Measurements from ENCODE around the gene RBM17.
A peak's percentile ranks its signal among the peaks of the same experiment; 100 is the strongest.

The RBM17 gene

GRCh38 chr10:6128087-6128486 is 39.3 kb downstream of the RBM17 start:
- H3K27ac Mint-ChIP-seq (ENCODE audit: low read depth), result no peak overlapping the region
- DNase-seq (ENCODE audit: low spot score in 2 of 2), result no peak
- peaks cover 4% of the 10 kb centered on the region for H3K36me3 Mint-ChIP-seq (ENCODE audit: insufficient read depth)
- H3K4me3 Mint-ChIP-seq, result no peak overlapping the region
- H3K4me1 Mint-ChIP-seq, result peaks cover 12% of the 10 kb centered on the region
- peaks cover 11% of the 10 kb centered on the region for H3K27me3 Mint-ChIP-seq
- ATAC-seq (replicated peaks; ENCODE audit: extremely low read depth, poor library complexity, severe bottlenecking), result no peak
- no peaks in the 10 kb centered on the region for H3K9me3 Mint-ChIP-seq

GRCh38 chr10:6128591-6129251 is 39.9 kb downstream of the RBM17 start:
- ATAC-seq (replicated peaks; ENCODE audit: extremely low read depth, poor library complexity, severe bottlenecking) (no peak), DNase-seq (ENCODE audit: low spot score in 2 of 2) (no peak)

GRCh38 chr10:6130848-6131470 is 42.1 kb downstream of the RBM17 start:
- H3K9me3 Mint-ChIP-seq, result no peaks in the 10 kb centered on the region
- no peak for DNase-seq (ENCODE audit: low spot score in 2 of 2)
- no peak overlapping the region for H3K27ac Mint-ChIP-seq (ENCODE audit: low read depth)
- peaks cover 12% of the 10 kb centered on the region for H3K4me1 Mint-ChIP-seq
- peaks cover 4% of the 10 kb centered on the region for H3K36me3 Mint-ChIP-seq (ENCODE audit: insufficient read depth)
- peaks cover 20% of the 10 kb centered on the region for H3K27me3 Mint-ChIP-seq
- no peak overlapping the region for H3K4me3 Mint-ChIP-seq
- ATAC-seq (replicated peaks; ENCODE audit: extremely low read depth, poor library complexity, severe bottlenecking), result no peak

More at GRCh38 chr10:6128591-6129251, 39.9 kb downstream of the RBM17 start:
- H3K27me3 Mint-ChIP-seq, result peaks cover 11% of the 10 kb centered on the region
- no peak overlapping the region for H3K4me3 Mint-ChIP-seq
- no peaks in the 10 kb centered on the region for H3K9me3 Mint-ChIP-seq
- H3K4me1 Mint-ChIP-seq, result peaks cover 12% of the 10 kb centered on the region
- no peak overlapping the region for H3K27ac Mint-ChIP-seq (ENCODE audit: low read depth)
- H3K36me3 Mint-ChIP-seq (ENCODE audit: insufficient read depth), result peaks cover 4% of the 10 kb centered on the region

GRCh38 chr10:6133331-6134098 is 44.7 kb downstream of the RBM17 start:
- DNase-seq (ENCODE audit: low spot score in 2 of 2), result no peak
- ATAC-seq (replicated peaks; ENCODE audit: extremely low read depth, poor library complexity, severe bottlenecking), result no peak
- Mint-ChIP-seq H3K4me1 (peaks cover 20% of the 10 kb centered on the region), H3K4me3 (no peak overlapping the region), H3K36me3 (ENCODE audit: insufficient read depth) (peaks cover 4% of the 10 kb centered on the region), H3K27ac (ENCODE audit: low read depth) (no peak overlapping the region), H3K9me3 (no peaks in the 10 kb centered on the region), H3K27me3 (peaks cover 33% of the 10 kb centered on the region)

- no peaks in the 10 kb centered on the region for H3K9me3 Mint-ChIP-seq
- no peak overlapping the region for H3K4me3 Mint-ChIP-seq
- no peak overlapping the region for H3K27ac Mint-ChIP-seq (ENCODE audit: low read depth)
- H3K27me3 Mint-ChIP-seq, result peaks cover 35% of the 10 kb centered on the region
- H3K36me3 Mint-ChIP-seq (ENCODE audit: insufficient read depth), result peaks cover 4% of the 10 kb centered on the region
- ATAC-seq (replicated peaks; ENCODE audit: extremely low read depth, poor library complexity, severe bottlenecking) (no peak), DNase-seq (ENCODE audit: low spot score in 2 of 2) (no peak)
- peaks cover 20% of the 10 kb centered on the region for H3K4me1 Mint-ChIP-seq
Observed at GRCh38 chr10:6134099-6134823, 45.4 kb downstream of the RBM17 start.

- H3K36me3 Mint-ChIP-seq (ENCODE audit: insufficient read depth), result peaks cover 2% of the 10 kb centered on the region
- no peak overlapping the region for H3K27ac Mint-ChIP-seq (ENCODE audit: low read depth)
- no peak for ATAC-seq (replicated peaks; ENCODE audit: extremely low read depth, poor library complexity, severe bottlenecking)
- H3K27me3 Mint-ChIP-seq, result peaks cover 37% of the 10 kb centered on the region
- no peak for DNase-seq (ENCODE audit: low spot score in 2 of 2)
- H3K9me3 Mint-ChIP-seq, result no peaks in the 10 kb centered on the region
- peaks cover 18% of the 10 kb centered on the region for H3K4me1 Mint-ChIP-seq
- no peak overlapping the region for H3K4me3 Mint-ChIP-seq
Observed at GRCh38 chr10:6135039-6135438, 46.2 kb downstream of the RBM17 start.

- H3K9me3 Mint-ChIP-seq, result no peaks in the 10 kb centered on the region
- DNase-seq (ENCODE audit: low spot score in 2 of 2) (no peak), ATAC-seq (replicated peaks; ENCODE audit: extremely low read depth, poor library complexity, severe bottlenecking) (no peak)
- peaks cover 18% of the 10 kb centered on the region for H3K4me1 Mint-ChIP-seq
- no peaks in the 10 kb centered on the region for H3K36me3 Mint-ChIP-seq (ENCODE audit: insufficient read depth)
- H3K27me3 Mint-ChIP-seq, result peaks cover 38% of the 10 kb centered on the region
- no peak overlapping the region for H3K4me3 Mint-ChIP-seq
- H3K27ac Mint-ChIP-seq (ENCODE audit: low read depth), result no peak overlapping the region
Observed at GRCh38 chr10:6135589-6136168, 46.8 kb downstream of the RBM17 start.

- H3K27ac Mint-ChIP-seq (ENCODE audit: low read depth), result no peak overlapping the region
- DNase-seq (ENCODE audit: low spot score in 2 of 2), result no peak
- peaks cover 27% of the 10 kb centered on the region for H3K4me1 Mint-ChIP-seq
- no peak for ATAC-seq (replicated peaks; ENCODE audit: extremely low read depth, poor library complexity, severe bottlenecking)
- no peak overlapping the region for H3K4me3 Mint-ChIP-seq
- peaks cover 3% of the 10 kb centered on the region for H3K36me3 Mint-ChIP-seq (ENCODE audit: insufficient read depth)
- H3K9me3 Mint-ChIP-seq, result no peaks in the 10 kb centered on the region
- peaks cover 38% of the 10 kb centered on the region for H3K27me3 Mint-ChIP-seq
Observed at GRCh38 chr10:6136215-6137201, 47.7 kb downstream of the RBM17 start.

- H3K4me3 Mint-ChIP-seq, result no peak overlapping the region
- ATAC-seq (replicated peaks; ENCODE audit: extremely low read depth, poor library complexity, severe bottlenecking) (no peak), DNase-seq (ENCODE audit: low spot score in 2 of 2) (no peak)
- peaks cover 34% of the 10 kb centered on the region for H3K4me1 Mint-ChIP-seq
- H3K36me3 Mint-ChIP-seq (ENCODE audit: insufficient read depth), result peaks cover 3% of the 10 kb centered on the region
- H3K9me3 Mint-ChIP-seq, result no peaks in the 10 kb centered on the region
- no peak overlapping the region for H3K27ac Mint-ChIP-seq (ENCODE audit: low read depth)
- peaks cover 38% of the 10 kb centered on the region for H3K27me3 Mint-ChIP-seq
Observed at GRCh38 chr10:6138456-6138855, 49.6 kb downstream of the RBM17 start.

- H3K36me3 Mint-ChIP-seq (ENCODE audit: insufficient read depth), result peaks cover 9% of the 10 kb centered on the region
- H3K27me3 Mint-ChIP-seq, result peaks cover 38% of the 10 kb centered on the region
- ATAC-seq (replicated peaks; ENCODE audit: extremely low read depth, poor library complexity, severe bottlenecking), result no peak
- peak overlapping the region; percentile 30 for H3K27ac Mint-ChIP-seq (ENCODE audit: low read depth)
- no peak for DNase-seq (ENCODE audit: low spot score in 2 of 2)
- H3K4me3 Mint-ChIP-seq, result peak overlapping the region; percentile 93
- no peaks in the 10 kb centered on the region for H3K9me3 Mint-ChIP-seq
- peaks cover 34% of the 10 kb centered on the region for H3K4me1 Mint-ChIP-seq
Observed at GRCh38 chr10:6139470-6139869, 50.6 kb downstream of the RBM17 start.

- H3K36me3 Mint-ChIP-seq (ENCODE audit: insufficient read depth), result peaks cover 9% of the 10 kb centered on the region
- peaks cover 34% of the 10 kb centered on the region for H3K4me1 Mint-ChIP-seq
Observed at GRCh38 chr10:6140141-6140841, 51.5 kb downstream of the RBM17 start.

More at GRCh38 chr10:6140141-6140841, 51.5 kb downstream of the RBM17 start:
- no peak for ATAC-seq (replicated peaks; ENCODE audit: extremely low read depth, poor library complexity, severe bottlenecking)
- H3K4me3 Mint-ChIP-seq, result peak overlapping the region; percentile 93
- H3K27me3 Mint-ChIP-seq, result peaks cover 37% of the 10 kb centered on the region
- H3K27ac Mint-ChIP-seq (ENCODE audit: low read depth), result peak overlapping the region; percentile 30
- DNase-seq (ENCODE audit: low spot score in 2 of 2), result no peak
- no peaks in the 10 kb centered on the region for H3K9me3 Mint-ChIP-seq
